Loucy (cell line): ENCODE measurements around the gene PIGR.

Experiments used
- H2AFZ ChIP-seq: fragments of 200-600 bp; sonication (generic); 2 replicates; pipeline ENCODE4 v1.6.0; 2016; ENCODE audit warnings: antibody characterized with exemption, mild to moderate bottlenecking, low read length, moderate library complexity
- H3F3A ChIP-seq: fragments of 200-600 bp; 2 replicates; pipeline ENCODE4 v1.6.0; 2016; ENCODE audit warnings: antibody characterized with exemption, low read depth, mild to moderate bottlenecking
- H3K27me3 ChIP-seq: fragments of 200-600 bp; sonication (generic); 2 replicates; pipeline ENCODE4 v1.6.1; 2014; ENCODE audit warnings: low read length, mild to moderate bottlenecking; ENCODE audit not compliant: insufficient read depth, poor library complexity, severe bottlenecking
- H3K36me3 ChIP-seq: fragments of 200-600 bp; sonication (generic); 2 replicates; pipeline ENCODE4 v1.6.1; 2016; ENCODE audit warnings: low read length; ENCODE audit not compliant: insufficient read depth
- H3K4me1 ChIP-seq: fragments of 200-600 bp; sonication (generic); 2 replicates; pipeline ENCODE4 v1.5.1; 2014; ENCODE audit warnings: low read length, mild to moderate bottlenecking; ENCODE audit not compliant: insufficient read depth, poor library complexity, severe bottlenecking
- H3K4me2 ChIP-seq: fragments of 200-600 bp; sonication (generic); 2 replicates; pipeline ENCODE4 v1.6.0; 2014; ENCODE audit warnings: antibody characterized with exemption, low read length, low read depth, mild to moderate bottlenecking; ENCODE audit not compliant: poor library complexity, severe bottlenecking
- H3K4me3 ChIP-seq: fragments of 200-600 bp; sonication (generic); 2 replicates; pipeline ENCODE4 v1.5.1; 2014; ENCODE audit warnings: low read length, mild to moderate bottlenecking, mixed read lengths; ENCODE audit not compliant: poor library complexity, severe bottlenecking
- H3K79me2 ChIP-seq: fragments of 200-600 bp; sonication (generic); 2 replicates; pipeline ENCODE4 v1.6.1; 2014; ENCODE audit warnings: low read length; ENCODE audit not compliant: insufficient read depth
- H3K9ac ChIP-seq: fragments of 200-600 bp; sonication (generic); 2 replicates; pipeline ENCODE4 v1.6.0; 2014; ENCODE audit warnings: mild to moderate bottlenecking, low read depth, low read length, moderate library complexity; ENCODE audit not compliant: poor library complexity, severe bottlenecking
- H3K9me2 ChIP-seq: fragments of 200-600 bp; sonication (generic); replicated peaks from 2 replicates; pipeline ENCODE4 v1.6.1; 2016; ENCODE audit warnings: low read depth, low read length, mixed read lengths
- H3K9me3 ChIP-seq: fragments of 200-600 bp; sonication (generic); 2 replicates; pipeline ENCODE4 v1.6.1; 2014; ENCODE audit warnings: mild to moderate bottlenecking, antibody characterized with exemption, low read length, low read depth; ENCODE audit not compliant: insufficient read depth
- H4K20me1 ChIP-seq: fragments of 200-600 bp; sonication (generic); 2 replicates; pipeline ENCODE4 v1.6.0; 2014; ENCODE audit warnings: antibody characterized with exemption, low read length, mild to moderate bottlenecking; ENCODE audit not compliant: insufficient read depth, poor library complexity, severe bottlenecking
- CTCF ChIP-seq: fragments of 200-600 bp; sonication (generic); conservative IDR thresholded peaks from 2 replicates; pipeline ENCODE4 v1.5.1; 2014; ENCODE audit warnings: mild to moderate bottlenecking, antibody characterized with exemption, low read length
- EZH2phosphoT487 ChIP-seq: fragments of 200-600 bp; IDR thresholded peaks from 2 replicates; pipeline ENCODE4 v1.6.1; 2018; ENCODE audit warnings: antibody characterized with exemption, mild to moderate bottlenecking, moderate library complexity, borderline replicate concordance

Gene PIGR

GRCh38 chr1:206963119-206963712 lies 16.9 kb upstream of the PIGR start:
- peaks cover 29% of the 10 kb centered on the region for H3K4me1 ChIP-seq
- H3K9me2 ChIP-seq: no peaks in the 10 kb centered on the region
- H3K27me3 ChIP-seq: no peaks in the 10 kb centered on the region

GRCh38 chr1:206962272-206962671 lies 16.0 kb upstream of the PIGR start:
- no peaks in the 10 kb centered on the region for H3K9me3 ChIP-seq
- H3K9ac ChIP-seq: no peak overlapping the region
- no peaks in the 10 kb centered on the region for H4K20me1 ChIP-seq
- H3K27me3 ChIP-seq: no peaks in the 10 kb centered on the region
- no peaks in the 10 kb centered on the region for H3K36me3 ChIP-seq
- no peaks in the 10 kb centered on the region for H3K79me2 ChIP-seq
- H3K9me2 ChIP-seq: no peaks in the 10 kb centered on the region
- peaks cover 23% of the 10 kb centered on the region for H3K4me1 ChIP-seq
- no peak for TF ChIP-seq CTCF
- no peak overlapping the region for H3K4me3 ChIP-seq
- no peak overlapping the region for H2AFZ ChIP-seq
- no peaks in the 10 kb centered on the region for H3F3A ChIP-seq
- H3K4me2 ChIP-seq: no peak overlapping the region

More at GRCh38 chr1:206963119-206963712, 16.9 kb upstream of the PIGR start:
- H3K4me2 ChIP-seq: no peak overlapping the region
- no peaks in the 10 kb centered on the region for H3K36me3 ChIP-seq
- H3K4me3 ChIP-seq: no peak overlapping the region
- no peaks in the 10 kb centered on the region for H3K9me3 ChIP-seq
- TF ChIP-seq CTCF: no peak
- TF ChIP-seq EZH2phosphoT487: no peak
- H2AFZ ChIP-seq: no peak overlapping the region
- no peak overlapping the region for H3K9ac ChIP-seq
- no peaks in the 10 kb centered on the region for H3F3A ChIP-seq
- H3K79me2 ChIP-seq: no peaks in the 10 kb centered on the region
- H4K20me1 ChIP-seq: no peaks in the 10 kb centered on the region

GRCh38 chr1:206961668-206962067 lies 15.4 kb upstream of the PIGR start:
- Histone ChIP-seq H3K4me1 (peaks cover 20% of the 10 kb centered on the region), H3K4me3 (no peak overlapping the region), H3K9me2 (no peaks in the 10 kb centered on the region), H3K9me3 (no peaks in the 10 kb centered on the region), H3K79me2 (no peaks in the 10 kb centered on the region), H3K9ac (no peak overlapping the region), H3K4me2 (no peak overlapping the region), H4K20me1 (no peaks in the 10 kb centered on the region), H3K27me3 (no peaks in the 10 kb centered on the region), H3F3A (no peaks in the 10 kb centered on the region), H2AFZ (no peak overlapping the region), H3K36me3 (no peaks in the 10 kb centered on the region)
- no peak for TF ChIP-seq EZH2phosphoT487
- TF ChIP-seq CTCF: no peak
